ENCODE results near the gene CD101.

CD101 gene

GRCh38 chr1:116986421-116987255 lies 14.9 kb upstream of the CD101 start:
- peak; percentile 22 for DNase-seq

- DNase-seq, result peak; percentile 69
Measured at GRCh38 chr1:116987256-116987555, 14.4 kb upstream of the CD101 start.

GRCh38 chr1:116988248-116988647 lies 13.3 kb upstream of the CD101 start:
- no peak for DNase-seq

GRCh38 chr1:116988908-116989307 lies 12.7 kb upstream of the CD101 start:
- DNase-seq, result no peak

GRCh38 chr1:116989835-116990234 lies 11.7 kb upstream of the CD101 start:
- DNase-seq, result no peak

- no peak for DNase-seq
Measured at GRCh38 chr1:116990612-116991151, 10.9 kb upstream of the CD101 start.

GRCh38 chr1:116991171-116991845 lies 10.3 kb upstream of the CD101 start:
- no peak for DNase-seq

- DNase-seq, result no peak
Measured at GRCh38 chr1:116991918-116992317, 9.6 kb upstream of the CD101 start.

- no peak for DNase-seq
Measured at GRCh38 chr1:116993286-116993685, 8.3 kb upstream of the CD101 start.

GRCh38 chr1:116994411-116994810 lies 7.1 kb upstream of the CD101 start:
- no peak for DNase-seq

- no peak for DNase-seq
Measured at GRCh38 chr1:116997066-116997465, 4.5 kb upstream of the CD101 start.

- DNase-seq, result no peak
Measured at GRCh38 chr1:116997636-116998035, 3.9 kb upstream of the CD101 start.

GRCh38 chr1:116999596-116999995 lies 2.0 kb upstream of the CD101 start:
- no peak for DNase-seq

- no peak for DNase-seq
Measured at GRCh38 chr1:117000142-117000541, 1.4 kb upstream of the CD101 start.

- DNase-seq, result peak; percentile 16
Measured at GRCh38 chr1:117003223-117003875, 1.8 kb downstream of the CD101 start.

GRCh38 chr1:117007719-117008013 lies 6.1 kb downstream of the CD101 start:
- no peak for DNase-seq

- DNase-seq, result no peak
Measured at GRCh38 chr1:117008656-117009055, 7.1 kb downstream of the CD101 start.

- DNase-seq, result peak; percentile 19
Measured at GRCh38 chr1:117009132-117009531, 7.6 kb downstream of the CD101 start.

GRCh38 chr1:117010310-117010969 lies 8.9 kb downstream of the CD101 start:
- DNase-seq, result no peak

GRCh38 chr1:117011334-117011733 lies 9.8 kb downstream of the CD101 start:
- DNase-seq, result no peak

- no peak for DNase-seq
Measured at GRCh38 chr1:117013309-117013858, 11.8 kb downstream of the CD101 start.

- no peak for DNase-seq
Measured at GRCh38 chr1:117014209-117014608, 12.6 kb downstream of the CD101 start.

- no peak for DNase-seq
Measured at GRCh38 chr1:117015724-117016123, 14.2 kb downstream of the CD101 start.

Measured in CD4-positive, alpha-beta T cell treated with Interleukin-4 for 4 hours (primary cell).